HTR-8/SVneo (cell line): ENCODE data around the gene DPCD.

Source experiments
- DNase-seq: peaks from one replicate; pipeline ENCODE4 v3.0.0; 2011; ENCODE audit warnings: low spot score, mixed read lengths; ENCODE audit not compliant: insufficient read length
- FAIRE-seq: peaks from 2 replicates; lab custom pipeline; 2011; peaks lifted over from hg19 to GRCh38; lab: Jason Lieb, UNC

DPCD gene

GRCh38 chr10:101587725-101588653 is at the start of gene DPCD, which contains the start of gene POLL:
Gene DPCD, plus strand, starts transcription at chr10:101588321. Its CDS starts 16 bp downstream, at chr10:101588337.
Gene POLL, minus strand, starts transcription at chr10:101588257. Its CDS starts 897 bp downstream, at chr10:101587360.
- DNase-seq (peak; percentile 97), FAIRE-seq (peak; percentile 96)

DNA sequence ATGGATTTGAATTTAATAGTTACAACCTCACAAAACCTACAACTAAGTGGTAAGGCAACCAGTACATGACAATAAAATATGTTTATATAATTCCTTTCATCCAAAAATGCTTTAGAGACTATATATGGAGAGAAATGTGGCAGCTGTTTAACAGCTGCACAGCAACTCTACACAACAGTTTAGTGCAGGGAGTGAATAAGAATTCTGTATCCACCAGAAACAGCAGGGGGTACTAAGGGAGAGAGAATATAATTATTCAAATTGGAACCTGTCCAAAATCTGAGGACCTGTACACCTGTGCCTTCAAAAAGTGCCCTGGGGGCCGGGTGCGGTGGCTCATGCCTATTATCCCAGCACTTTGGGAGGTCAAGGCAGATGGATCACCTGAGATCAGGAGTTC is 49.7 kb upstream of the DPCD start:
- DNase-seq (no peak), FAIRE-seq (no peak)

DNA sequence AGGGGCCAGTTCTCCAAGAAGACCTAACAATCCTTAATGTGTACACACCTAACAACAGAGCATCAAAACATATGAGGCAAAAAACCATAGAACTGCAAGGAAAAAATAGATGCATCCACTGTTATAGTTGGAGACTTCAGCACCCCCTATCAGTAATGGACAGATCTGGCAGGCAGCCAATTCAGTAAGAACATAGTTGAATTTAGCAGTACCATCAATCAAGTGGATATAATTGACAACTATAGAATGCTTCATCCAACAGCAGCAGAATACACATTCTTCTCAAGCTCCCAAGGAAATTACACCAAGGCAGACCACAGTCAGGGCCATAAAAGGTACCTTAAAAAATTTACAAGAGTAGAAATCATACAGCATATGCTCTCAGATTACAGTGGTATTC is 42.2 kb upstream of the DPCD start:
- FAIRE-seq, result no peak

GRCh38 chr10:101550965-101551364 is 37.2 kb upstream of the DPCD start:
- DNase-seq (no peak), FAIRE-seq (no peak)

More for the DNA sequence above, 42.2 kb upstream of the DPCD start:
- no peak for DNase-seq

- FAIRE-seq (no peak), DNase-seq (no peak)
Measured at GRCh38 chr10:101552442-101552841, 35.7 kb upstream of the DPCD start.

GRCh38 chr10:101557541-101557940 is 30.6 kb upstream of the DPCD start:
- DNase-seq (no peak), FAIRE-seq (no peak)

DNA sequence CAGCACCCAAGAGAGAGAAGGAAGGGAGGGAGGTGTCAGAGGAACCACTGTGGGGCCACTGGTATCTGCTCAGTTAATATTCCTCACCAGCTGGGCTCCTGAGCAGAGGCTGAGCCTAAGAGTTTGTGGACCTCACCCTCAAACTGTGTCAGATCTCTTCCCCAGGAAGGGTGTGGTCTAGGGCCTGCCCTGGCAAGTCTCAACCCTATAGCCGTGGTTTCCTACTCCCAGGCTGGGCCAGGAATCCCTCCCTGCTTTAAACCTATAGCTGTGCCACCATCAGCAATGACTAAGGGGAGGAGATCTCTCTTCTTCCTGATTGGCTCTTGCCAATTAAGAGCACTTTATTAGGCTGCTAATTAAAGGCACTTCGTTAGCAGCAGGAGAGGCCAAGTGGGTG is 29.9 kb upstream of the DPCD start:
- FAIRE-seq, result peak; percentile 36
- DNase-seq, result peak; percentile 45

DNA sequence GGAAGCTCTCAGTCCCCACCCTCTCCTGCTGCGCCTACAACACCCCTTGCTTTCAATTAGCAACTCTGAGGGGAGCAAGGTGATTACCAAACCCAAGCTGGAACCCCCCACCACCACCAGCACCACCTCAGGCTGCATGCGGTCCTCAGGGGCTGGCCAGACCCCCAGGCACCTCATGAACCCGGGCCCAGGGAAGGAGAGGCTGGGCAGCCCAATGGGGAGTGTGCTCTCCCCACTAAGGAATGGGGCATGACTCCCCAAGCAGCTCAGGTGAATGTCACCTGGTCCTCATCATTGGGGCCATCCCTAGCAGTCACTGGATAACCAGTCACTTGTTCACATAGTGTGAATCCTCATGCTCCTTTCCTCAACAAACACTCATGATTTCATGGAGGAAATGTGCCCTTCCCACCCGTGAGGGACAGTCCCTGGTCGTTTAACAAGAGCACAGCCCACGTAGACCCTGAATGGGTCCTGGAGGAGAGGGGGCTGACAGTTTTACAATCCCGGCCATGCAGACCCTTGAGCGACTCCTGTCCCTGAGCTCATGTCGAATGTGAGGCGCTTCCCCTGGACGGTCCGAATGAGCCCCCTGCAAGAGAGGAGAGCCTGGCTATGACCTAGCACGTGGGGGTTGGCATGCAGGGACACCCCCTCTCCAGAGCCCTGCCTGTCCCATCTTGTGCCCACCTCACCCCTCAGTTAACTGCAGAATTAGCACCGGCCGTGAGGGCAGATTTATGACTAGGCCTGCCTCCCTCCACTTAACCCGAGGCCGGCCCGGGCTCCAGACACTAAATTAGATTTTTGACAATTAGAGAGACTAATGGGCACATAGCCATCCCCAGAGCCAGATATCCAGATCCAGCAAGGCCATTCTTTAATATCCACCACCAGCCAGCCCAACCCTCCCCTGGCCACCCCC is 29.2 kb upstream of the DPCD start:
- FAIRE-seq, result no peak
- no peak for DNase-seq

DNA sequence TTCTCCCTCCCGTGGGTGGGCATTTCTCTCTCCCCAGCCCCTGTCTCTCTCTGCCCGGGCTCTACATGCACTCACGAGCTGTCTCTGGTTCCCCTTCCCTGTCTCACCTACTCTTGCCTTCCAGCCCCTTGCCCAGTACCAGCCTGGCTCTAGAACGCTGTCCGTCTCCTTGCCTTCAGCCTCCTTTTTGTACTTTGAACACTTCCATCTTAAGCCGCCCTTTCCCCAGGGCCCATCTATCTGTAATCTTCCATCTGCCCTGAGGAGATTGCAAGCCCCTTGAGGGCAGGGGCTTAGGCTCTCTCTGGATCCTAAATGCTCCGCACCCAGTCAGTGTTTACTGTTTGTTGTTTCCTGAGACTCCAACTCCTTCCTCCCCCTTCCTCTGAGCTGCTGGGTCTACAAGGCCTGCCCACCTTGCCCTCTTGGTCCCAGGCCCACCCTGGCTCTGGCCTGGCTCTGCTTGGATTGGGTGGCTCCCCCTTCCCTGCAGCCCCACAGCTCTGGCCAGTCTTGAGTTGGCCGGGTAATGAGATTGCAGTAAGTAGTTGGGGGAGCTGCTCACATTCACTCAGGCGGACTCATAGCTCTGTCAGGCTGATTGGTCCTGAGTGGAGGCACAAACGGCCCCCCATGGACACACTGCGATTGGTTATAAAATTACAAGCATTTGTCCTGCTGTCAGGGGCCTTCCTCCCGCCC is 28.4 kb upstream of the DPCD start:
- DNase-seq, result no peak

DNA sequence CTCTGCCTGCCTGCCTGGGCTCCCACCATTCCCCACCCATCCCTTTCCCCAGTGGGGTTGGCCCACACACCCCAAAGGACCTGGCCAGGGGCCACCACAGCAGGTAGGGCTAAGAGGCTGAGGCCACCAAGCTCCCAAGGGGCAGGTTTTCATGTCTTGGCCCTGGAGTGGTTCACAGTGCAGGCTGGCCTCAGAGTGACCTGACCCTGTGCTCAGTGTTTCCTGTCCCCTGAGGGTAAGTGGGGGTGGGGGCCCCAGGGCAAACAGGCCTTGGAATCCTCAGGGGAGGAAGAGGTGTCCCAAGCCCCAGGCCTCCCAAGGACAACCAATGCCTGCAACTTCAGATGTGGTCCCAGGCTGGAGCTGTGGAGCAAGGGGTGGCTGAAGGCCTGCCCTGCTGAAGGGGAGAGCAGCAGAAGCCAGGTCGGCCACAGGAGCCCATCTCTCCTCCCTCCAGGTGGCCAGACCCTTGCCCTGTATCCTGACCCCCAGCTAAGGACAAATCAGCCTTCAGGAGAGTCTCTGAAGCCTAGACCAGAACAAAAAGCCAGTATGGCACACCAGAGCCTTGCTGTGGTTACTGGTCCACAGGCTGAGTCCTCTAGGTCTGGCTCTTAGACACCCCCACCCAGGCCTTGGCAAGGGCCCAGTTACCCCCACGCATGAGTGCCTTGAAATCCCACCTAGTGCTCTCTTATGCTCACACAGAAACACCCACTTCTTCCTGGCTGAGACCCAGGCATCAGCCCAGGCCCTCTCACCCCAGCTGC is 27.6 kb upstream of the DPCD start:
- FAIRE-seq, result no peak
- no peak for DNase-seq

More for the DNA sequence above, 28.4 kb upstream of the DPCD start:
- no peak for FAIRE-seq

GRCh38 chr10:101561068-101561915 is 26.8 kb upstream of the DPCD start:
- DNase-seq (no peak), FAIRE-seq (peak; percentile 36)

- DNase-seq (no peak), FAIRE-seq (no peak)
Measured at GRCh38 chr10:101562231-101562630, 25.9 kb upstream of the DPCD start.

- no peak for FAIRE-seq
- DNase-seq, result no peak
Measured at GRCh38 chr10:101563007-101563406, 25.1 kb upstream of the DPCD start.

GRCh38 chr10:101563497-101564040 is 24.6 kb upstream of the DPCD start:
- FAIRE-seq, result no peak
- DNase-seq, result no peak

DNA sequence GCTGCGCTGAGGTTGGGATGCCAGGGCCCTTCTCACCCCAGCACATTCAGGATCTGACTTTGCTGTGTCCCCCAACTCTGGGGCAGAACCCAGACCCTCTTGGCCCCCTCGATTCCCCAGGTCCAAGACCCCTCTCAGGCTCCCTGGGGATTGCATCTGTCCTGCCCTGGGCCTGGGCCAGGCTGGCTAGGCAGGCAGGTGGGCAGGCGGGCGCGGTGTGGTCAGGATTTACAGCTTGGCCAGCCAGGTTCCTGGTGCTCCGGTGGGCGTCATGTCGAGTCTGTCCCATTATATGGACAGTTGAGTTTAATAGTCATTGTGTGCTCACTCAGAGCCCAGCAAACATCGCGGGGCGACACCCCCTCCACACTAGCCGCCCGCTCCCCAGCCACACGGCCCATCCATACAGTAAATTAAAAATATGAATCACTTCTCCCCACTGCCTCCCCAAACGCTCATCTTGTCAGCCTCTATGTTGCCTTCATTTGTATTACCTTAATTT is 23.6 kb upstream of the DPCD start:
- FAIRE-seq, result no peak
- no peak for DNase-seq

GRCh38 chr10:101565370-101565900 is 22.7 kb upstream of the DPCD start:
- DNase-seq, result no peak
- FAIRE-seq, result no peak

DNA sequence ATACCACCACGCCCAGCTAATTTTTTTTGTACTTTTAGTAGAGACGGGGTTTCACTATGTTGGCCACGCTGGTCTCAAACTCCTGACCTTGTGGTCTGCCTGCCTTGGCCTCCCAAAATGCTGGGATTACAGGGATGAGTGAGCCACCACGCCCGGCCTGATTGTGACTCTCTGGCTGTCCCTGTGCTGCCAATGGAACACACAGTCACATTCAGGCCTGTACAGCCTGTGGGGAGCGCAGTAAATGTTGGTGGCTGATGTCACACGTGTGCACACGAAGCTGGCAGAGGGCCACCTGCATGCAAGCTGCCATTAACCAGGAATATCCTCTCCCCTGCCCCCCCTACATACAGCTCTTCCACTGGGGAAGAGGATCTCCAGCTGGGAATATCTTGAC is 22.2 kb upstream of the DPCD start:
- FAIRE-seq, result no peak
- DNase-seq, result no peak
